Gastroesophageal sphincter (tissue), 3 donors: ENCODE results near the gene ROS1.
"Not testable (repeated sequence)": the region's sequence is repeated elsewhere in the genome, so short reads cannot be mapped to it uniquely, and the experiment has no call there.

ENCODE experiments used
- EP300 ChIP-seq: sonication (generic); formaldehyde crosslinking; IDR thresholded peaks from one replicate; pipeline ENCODE4 v1.6.1; 2017; ENCODE audit warnings: antibody characterized with exemption, mild to moderate bottlenecking
- POLR2A ChIP-seq, 2 donors: fragments of 450-650 bp; IDR thresholded peaks; one replicate each; pipeline ENCODE4 v1.6.1; 2017; ENCODE audit warnings: antibody characterized with exemption in 2 of 2, mild to moderate bottlenecking in 2 of 2, moderate library complexity in 1 of 2
- TF ChIP-seq, protein P1 (sequence below), 4 experiments: fragments of 200-600 bp in 2 of 4; fragments of 450-650 bp in 2 of 4; sonication (generic) in 1 of 4; IDR thresholded peaks; one replicate each; pipeline ENCODE4 v1.5.1; 2017 to 2019; ENCODE audit warnings: antibody characterized with exemption in 4 of 4, mild to moderate bottlenecking in 2 of 4, moderate library complexity in 2 of 4

DNA sequence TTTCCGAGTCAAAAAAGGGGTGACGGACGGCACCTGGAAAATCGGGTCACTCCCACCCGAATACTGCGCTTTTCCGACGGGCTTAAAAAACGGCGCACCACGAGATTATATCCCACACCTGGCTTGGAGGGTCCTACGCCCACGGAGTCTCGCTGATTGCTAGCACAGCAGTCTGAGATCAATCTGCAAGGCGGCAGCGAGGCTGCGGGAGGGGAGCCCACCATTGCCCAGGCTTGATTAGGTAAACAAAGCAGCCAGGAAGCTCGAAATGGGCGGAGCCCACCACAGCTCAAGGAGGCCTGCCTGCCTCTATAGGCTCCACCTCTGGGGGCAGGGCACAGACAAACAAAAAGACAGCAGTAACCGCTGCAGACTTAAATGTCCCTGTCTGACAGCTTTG lies 180.8 kb downstream of the ROS1 start:
- TF ChIP-seq, protein P1, sequence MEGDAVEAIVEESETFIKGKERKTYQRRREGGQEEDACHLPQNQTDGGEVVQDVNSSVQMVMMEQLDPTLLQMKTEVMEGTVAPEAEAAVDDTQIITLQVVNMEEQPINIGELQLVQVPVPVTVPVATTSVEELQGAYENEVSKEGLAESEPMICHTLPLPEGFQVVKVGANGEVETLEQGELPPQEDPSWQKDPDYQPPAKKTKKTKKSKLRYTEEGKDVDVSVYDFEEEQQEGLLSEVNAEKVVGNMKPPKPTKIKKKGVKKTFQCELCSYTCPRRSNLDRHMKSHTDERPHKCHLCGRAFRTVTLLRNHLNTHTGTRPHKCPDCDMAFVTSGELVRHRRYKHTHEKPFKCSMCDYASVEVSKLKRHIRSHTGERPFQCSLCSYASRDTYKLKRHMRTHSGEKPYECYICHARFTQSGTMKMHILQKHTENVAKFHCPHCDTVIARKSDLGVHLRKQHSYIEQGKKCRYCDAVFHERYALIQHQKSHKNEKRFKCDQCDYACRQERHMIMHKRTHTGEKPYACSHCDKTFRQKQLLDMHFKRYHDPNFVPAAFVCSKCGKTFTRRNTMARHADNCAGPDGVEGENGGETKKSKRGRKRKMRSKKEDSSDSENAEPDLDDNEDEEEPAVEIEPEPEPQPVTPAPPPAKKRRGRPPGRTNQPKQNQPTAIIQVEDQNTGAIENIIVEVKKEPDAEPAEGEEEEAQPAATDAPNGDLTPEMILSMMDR (IDR thresholded peaks at IDR 0.05), result not testable (repeated sequence)
- not testable (repeated sequence) for TF ChIP-seq POLR2A (IDR thresholded peaks at IDR 0.05); EP300
